Endothelial cell of umbilical vein (primary cell): ENCODE data around the gene COMT. TPM values are rescaled to one million over a fixed set of nuclear protein-coding genes. Genes with fewer than 3 reads are reported as not detected.

Source experiments
- BruUV-seq: library from RNA; stranded (reverse); fragments of 400-500 nt; replicated peaks from 2 replicates; lab custom pipeline; 2021; lab: Mats Ljungman, UMichigan
- CTCF ChIA-PET: fragments of 300-600, 350-600 bp; sonication (Branson Sonifier 250); formaldehyde crosslinking; loops from one replicate; lab custom pipeline; 2021; ENCODE audit warnings: antibody characterized with exemption, inconsistent platforms; lab: Charles Lee
- POLR2A ChIA-PET: fragments of 300-600, 350-600 bp; sonication (Branson Sonifier 250); formaldehyde crosslinking; loops from one replicate; lab custom pipeline; 2021; ENCODE audit warnings: antibody characterized with exemption, inconsistent platforms; lab: Charles Lee
- DNase-seq: peaks from one replicate; pipeline ENCODE4 v3.0.0-alpha.2; 2011; ENCODE audit warnings: low read depth, low spot score
- FAIRE-seq: peaks from 2 replicates; lab custom pipeline; 2011; peaks lifted over from hg19 to GRCh38; lab: Jason Lieb, UNC
- H2AFZ ChIP-seq: 2 replicates; pipeline ENCODE4 v1.6.0; 2012; ENCODE audit warnings: low read depth, low read length, control low read depth, inconsistent platforms
- H3K27ac ChIP-seq: 2 replicates; pipeline ENCODE4 v1.5.1; 2011; ENCODE audit warnings: low read depth, mild to moderate bottlenecking, control low read depth, low read length, moderate library complexity; ENCODE audit not compliant: insufficient read depth
- H3K27me3 ChIP-seq, 2 experiments: 2 replicates each; pipeline versions ENCODE4 v1.6.0 to v1.6.1; 2011; ENCODE audit warnings: low read length in 2 of 2, mixed read lengths in 1 of 2; ENCODE audit not compliant: control insufficient read depth in 2 of 2, insufficient read depth in 2 of 2
- H3K36me3 ChIP-seq, 2 experiments: 2 replicates in 1 of 2; 3 replicates in 1 of 2; pipeline ENCODE4 v1.5.1; 2011; ENCODE audit warnings: low read length in 2 of 2, mild to moderate bottlenecking in 1 of 2, moderate library complexity in 1 of 2; ENCODE audit not compliant: control insufficient read depth in 2 of 2, insufficient read depth in 2 of 2; ENCODE audit errors: extremely low read depth in 1 of 2
- H3K4me1 ChIP-seq: 3 replicates; pipeline ENCODE4 v1.5.1; 2011; ENCODE audit warnings: mild to moderate bottlenecking, low read length; ENCODE audit not compliant: control insufficient read depth, insufficient read depth; ENCODE audit errors: extremely low read depth
- H3K4me2 ChIP-seq: 2 replicates; pipeline ENCODE4 v1.6.1; 2011; ENCODE audit warnings: low read length, control low read depth, mixed read lengths; ENCODE audit not compliant: insufficient read depth
- H3K4me3 ChIP-seq, 3 experiments: fragments of 200-600 bp in 1 of 3; sonication (generic), shearing (Covaris generic) in 1 of 3; replicated peaks in 1 of 3; 2 replicates each; pipeline ENCODE4 v1.5.1; 2011 to 2016; ENCODE audit warnings: control low read depth in 3 of 3, low read length in 3 of 3, mild to moderate bottlenecking in 2 of 3, inconsistent platforms in 1 of 3, low read depth in 1 of 3, moderate library complexity in 1 of 3; ENCODE audit not compliant: insufficient read depth in 1 of 3
- H3K79me2 ChIP-seq: 2 replicates; pipeline ENCODE4 v1.6.0; 2012; ENCODE audit warnings: low read length, inconsistent platforms; ENCODE audit not compliant: control insufficient read depth, insufficient read depth
- H3K9ac ChIP-seq: replicated peaks from 2 replicates; pipeline ENCODE3; 2011; ENCODE audit warnings: low read length, control low read depth; ENCODE audit not compliant: insufficient read depth; ENCODE audit errors: extremely low read depth
- H3K9me1 ChIP-seq: replicated peaks from 3 replicates; pipeline ENCODE4 v1.6.0; 2011; ENCODE audit warnings: mild to moderate bottlenecking, low read length; ENCODE audit not compliant: control insufficient read depth, insufficient read depth; ENCODE audit errors: extremely low read depth
- H3K9me3 ChIP-seq: replicated peaks from 2 replicates; pipeline ENCODE4 v1.5.1; 2012; ENCODE audit warnings: low read length, inconsistent platforms; ENCODE audit not compliant: control insufficient read depth, insufficient read depth
- H4K20me1 ChIP-seq: replicated peaks from 2 replicates; pipeline ENCODE3; 2011; ENCODE audit warnings: mild to moderate bottlenecking, low read length; ENCODE audit not compliant: control insufficient read depth, insufficient read depth; ENCODE audit errors: extremely low read depth
- CTCF ChIP-seq, 2 donors: IDR thresholded peaks; 1 replicate in 1 of 2; 2 replicates in 1 of 2; pipeline ENCODE4 v1.5.1; 2011; ENCODE audit warnings: low read length in 2 of 2, mild to moderate bottlenecking in 2 of 2, moderate library complexity in 2 of 2, control low read depth in 1 of 2, inconsistent platforms in 1 of 2, low read depth in 1 of 2; ENCODE audit not compliant: insufficient read depth in 1 of 2; ENCODE audit errors: extremely low read depth in 1 of 2
- EZH2 ChIP-seq: IDR thresholded peaks from 2 replicates; pipeline ENCODE4 v1.6.1; 2012; ENCODE audit warnings: borderline replicate concordance, low read depth, mild to moderate bottlenecking, moderate library complexity, low read length, inconsistent platforms; ENCODE audit not compliant: severe bottlenecking
- FOS ChIP-seq: IDR thresholded peaks from 2 replicates; pipeline ENCODE4 v1.6.1; 2011; ENCODE audit warnings: mild to moderate bottlenecking, low read length, moderate library complexity, borderline replicate concordance; ENCODE audit not compliant: insufficient read depth
- GATA2 ChIP-seq: IDR thresholded peaks from 2 replicates; pipeline ENCODE4 v1.7.0; 2011; ENCODE audit warnings: low read depth, mild to moderate bottlenecking, moderate library complexity, mixed read lengths, low read length; ENCODE audit not compliant: insufficient read length, insufficient read depth
- JUN ChIP-seq: IDR thresholded peaks from 2 replicates; pipeline ENCODE4 v1.6.1; 2011; ENCODE audit warnings: borderline replicate concordance, low read depth; ENCODE audit not compliant: insufficient read length, insufficient read depth
- MAX ChIP-seq: IDR thresholded peaks from 2 replicates; pipeline ENCODE4 v1.6.1; 2011; ENCODE audit not compliant: insufficient read depth, insufficient read length
- MYC ChIP-seq: IDR thresholded peaks from one replicate; pipeline ENCODE4 v1.6.1; 2011; ENCODE audit warnings: mild to moderate bottlenecking, low read depth, low read length
- POLR2A ChIP-seq: IDR thresholded peaks from 2 replicates; pipeline ENCODE4 v1.6.1; 2012; ENCODE audit warnings: low read depth, mild to moderate bottlenecking, control low read depth, low read length
- POLR2AphosphoS5 ChIP-seq: IDR thresholded peaks from 2 replicates; pipeline ENCODE4 v1.6.1; 2012; ENCODE audit warnings: low read depth, mild to moderate bottlenecking, control low read depth, low read length, moderate library complexity; ENCODE audit not compliant: insufficient read depth
- dilution Hi-C: fragments of 300-500 bp; cut with MboI; formaldehyde crosslinking; loops from one replicate; pipeline ENCODE4 v1.15.0; 2019; ENCODE audit warnings: low sequenced_read_pairs; ENCODE audit not compliant: extremely low pct_ligation_motif_present
- intact Hi-C: fragments of 100-400 bp; cut with micrococcal nuclease; formaldehyde crosslinking; loops from one replicate; pipeline ENCODE4 v1.10.0; 2022
- polyA plus RNA-seq, 4 experiments: library from polyadenylated mRNA; depleted of rRNA in 3 of 4; stranded (reverse) in 3 of 4; unstranded in 1 of 4; fragments of >200 nt; gene quantifications; 2 replicates each; pipeline versions ENCODE4 v1.2.1 to v1.2.3, GENCODE V29; 2011 to 2012; ENCODE audit warnings: missing spikeins in 1 of 4
- total RNA-seq: library from RNA; stranded (reverse); gene quantifications from 2 replicates; pipeline ENCODE4 v1.2.3, GENCODE V29; 2021

Gene COMT
- total and polyA plus RNA-seq, 2 donors (not counting 3 experiments of a cell fraction or from before 2014, with no cell fraction given) = 221 to 537 TPM

GRCh38 chr22:19913337-19913936 lies 28.1 kb upstream of the COMT start:
- H3K27ac ChIP-seq = no peak overlapping the region
- H2AFZ ChIP-seq = no peak overlapping the region
- H3K4me3 ChIP-seq = no peak overlapping the region
- dilution Hi-C loops (no loop called here), intact Hi-C loops (loop anchor here (5.0 kb wide), 1 partner anchor 141 kb away; no protein-coding TSS in a partner anchor)
- no peaks in the 10 kb centered on the region for H4K20me1 ChIP-seq
- TF ChIP-seq POLR2A = no peak
- H3K4me1 ChIP-seq = peaks cover 3% of the 10 kb centered on the region
- no TSS peak for BruUV-seq
- no peak overlapping the region for H3K9ac ChIP-seq
- H3K4me2 ChIP-seq = no peak overlapping the region
- no peaks in the 10 kb centered on the region for H3K9me1 ChIP-seq
- DNase-seq (no peak), FAIRE-seq (no peak)
- POLR2A ChIA-PET = no interaction called here
- no peaks in the 10 kb centered on the region for H3K79me2 ChIP-seq
- H3K27me3 ChIP-seq = no peaks in the 10 kb centered on the region
- CTCF ChIA-PET = interaction anchor here (0.7 to 5.2 kb wide), 7 partner anchors 9 to 190 kb away, joined by 3 to 372 read pairs (median 6); partner anchors contain the start of gene GP1BB
- peaks cover 9 to 49% of the 10 kb centered on the region in 2 experiments for H3K36me3 ChIP-seq
- no peaks in the 10 kb centered on the region for H3K9me3 ChIP-seq

- POLR2A ChIA-PET = no interaction called here
- H3K9me1 ChIP-seq = no peaks in the 10 kb centered on the region
Measured at GRCh38 chr22:19914201-19914943, 27.2 kb upstream of the COMT start.

More at GRCh38 chr22:19914201-19914943, 27.2 kb upstream of the COMT start:
- dilution Hi-C loops = no loop called here
- DNase-seq (no peak), FAIRE-seq (no peak)
- Histone ChIP-seq H2AFZ (no peak overlapping the region), H3K36me3 (peaks cover 10 to 54% of the 10 kb centered on the region in 2 experiments), H3K4me2 (no peak overlapping the region), H3K4me1 (peaks cover 3% of the 10 kb centered on the region), H3K27me3 (no peaks in the 10 kb centered on the region), H3K27ac (no peak overlapping the region), H4K20me1 (no peaks in the 10 kb centered on the region), H3K79me2 (no peaks in the 10 kb centered on the region), H3K9ac (no peak overlapping the region), H3K9me3 (no peaks in the 10 kb centered on the region), H3K4me3 (no peak overlapping the region)
- CTCF ChIA-PET = interaction anchor here (1.2 to 5.2 kb wide), 5 partner anchors 8 to 191 kb away, joined by 3 to 372 read pairs (median 54); partner anchors contain the start of gene GP1BB
- intact Hi-C loops = loop anchor here (5.0 kb wide), 1 partner anchor 142 kb away; no protein-coding TSS in a partner anchor
- TF ChIP-seq CTCF (IDR thresholded peaks at IDR 0.05; ENCODE audit: extremely low read depth in 1 of 2, insufficient read depth in 1 of 2, low read depth in 1 of 2, low read length in 2 of 2) (no peak), POLR2A (no peak), GATA2 (no peak), JUN (no peak), MYC (no peak), MAX (no peak), EZH2 (no peak), FOS (no peak), POLR2AphosphoS5 (no peak)
- BruUV-seq = no TSS peak
